ENCODE measurements around the gene PLXND1.
"Not testable (repeated sequence)": the region's sequence is repeated elsewhere in the genome, so short reads cannot be mapped to it uniquely, and the experiment has no call there.

The PLXND1 gene

DNA sequence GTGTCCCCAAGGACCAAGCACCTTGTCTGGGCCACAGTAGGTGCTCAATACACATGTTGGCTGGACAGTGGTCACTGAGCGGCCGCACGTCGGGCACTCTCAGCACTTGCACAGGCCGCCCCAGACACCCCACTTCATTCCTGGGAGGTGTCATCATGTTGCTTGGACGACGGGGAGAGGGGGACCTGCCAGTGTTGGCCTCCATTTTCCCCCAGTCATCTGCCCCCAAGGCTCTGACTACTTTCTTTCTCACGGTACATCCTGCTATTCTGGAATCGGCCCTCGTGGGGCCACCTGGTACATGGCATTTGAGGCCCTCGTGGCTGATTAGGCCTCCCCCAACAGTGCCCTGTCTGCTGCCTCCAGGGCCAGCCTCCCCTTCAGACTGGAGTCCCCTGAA lies 79.2 kb downstream of the PLXND1 start:
- DNase-seq (ENCODE audit: low read depth in 2 of 2) = no peak

GRCh38 chr3:129526121-129526900 lies 80.2 kb downstream of the PLXND1 start:
- DNase-seq (ENCODE audit: low read depth in 2 of 2) = no peak

DNA sequence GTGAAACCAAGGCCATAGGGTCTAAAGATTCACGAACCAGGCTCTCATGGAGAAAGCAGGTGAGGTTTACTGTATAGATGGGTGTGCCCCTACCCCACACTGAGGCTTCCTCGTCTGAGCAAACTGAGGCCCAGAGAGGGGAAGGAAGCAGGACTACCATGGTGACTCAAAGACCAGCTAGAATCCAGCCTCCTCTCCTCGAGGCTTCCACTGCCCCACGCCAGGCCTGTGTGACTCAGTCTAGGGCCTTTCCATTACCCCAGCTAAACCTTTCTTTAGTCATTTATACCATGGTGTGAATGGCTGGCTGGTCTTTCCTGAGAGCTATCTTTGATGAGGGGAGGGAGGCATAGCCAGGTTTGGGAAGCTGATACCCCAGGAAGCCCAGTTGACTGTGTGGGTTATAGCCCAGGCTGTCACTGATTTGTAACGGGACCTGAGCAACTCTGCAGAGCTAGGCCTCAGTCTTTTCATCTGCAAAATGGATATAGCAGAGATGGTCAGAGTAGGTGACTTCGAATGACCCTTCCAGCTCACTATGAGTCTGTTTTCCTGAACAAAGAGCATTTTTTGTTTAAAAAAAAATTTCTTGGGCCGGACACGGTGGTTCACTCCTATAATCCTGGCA lies 81.0 kb downstream of the PLXND1 start:
- DNase-seq (ENCODE audit: low read depth in 2 of 2) = no peak

GRCh38 chr3:129524081-129524480 lies 82.4 kb downstream of the PLXND1 start:
- DNase-seq (ENCODE audit: low read depth in 2 of 2) = no peak

DNA sequence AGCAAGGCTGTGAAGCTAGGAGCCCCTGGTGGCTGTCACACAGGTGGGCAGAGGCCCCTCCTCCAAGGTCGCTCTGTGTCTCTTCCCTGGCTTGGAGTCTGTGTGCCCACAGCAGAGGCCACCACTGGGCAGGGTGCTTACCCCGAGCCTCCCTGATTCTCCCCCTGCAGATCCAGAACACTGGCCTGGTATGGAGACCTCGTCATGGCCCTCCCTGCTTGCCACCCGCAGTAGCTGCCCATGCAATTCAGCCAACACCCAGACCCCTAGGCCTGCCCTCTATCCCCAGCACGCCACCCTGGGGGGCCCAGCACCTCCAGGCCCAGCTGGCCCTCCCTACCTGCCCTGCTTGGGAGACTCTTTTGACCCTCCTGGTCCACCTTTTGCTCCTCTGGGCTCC lies 83.5 kb downstream of the PLXND1 start:
- DNase-seq (ENCODE audit: low read depth in 2 of 2) = no peak

DNA sequence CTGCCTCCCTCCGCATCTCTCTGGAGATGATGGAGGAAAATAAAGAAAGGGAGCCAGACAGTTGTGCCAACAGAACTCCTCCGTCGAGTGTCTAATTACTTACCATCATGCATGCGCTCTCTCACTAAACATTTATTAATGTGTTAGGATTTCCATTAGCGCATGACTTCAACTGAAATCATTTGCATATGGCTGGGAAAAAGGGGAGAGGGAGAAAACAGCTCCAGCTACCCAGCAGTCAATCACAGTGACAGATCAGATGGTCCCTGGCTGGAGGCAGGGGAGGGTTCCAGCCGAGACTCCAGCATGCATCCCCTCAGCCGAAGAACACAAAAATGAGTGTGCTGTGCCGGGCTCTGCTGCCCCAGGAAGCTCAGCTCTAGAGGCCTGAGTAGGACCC lies 84.9 kb downstream of the PLXND1 start:
- DNase-seq (ENCODE audit: low read depth in 2 of 2) = no peak

DNA sequence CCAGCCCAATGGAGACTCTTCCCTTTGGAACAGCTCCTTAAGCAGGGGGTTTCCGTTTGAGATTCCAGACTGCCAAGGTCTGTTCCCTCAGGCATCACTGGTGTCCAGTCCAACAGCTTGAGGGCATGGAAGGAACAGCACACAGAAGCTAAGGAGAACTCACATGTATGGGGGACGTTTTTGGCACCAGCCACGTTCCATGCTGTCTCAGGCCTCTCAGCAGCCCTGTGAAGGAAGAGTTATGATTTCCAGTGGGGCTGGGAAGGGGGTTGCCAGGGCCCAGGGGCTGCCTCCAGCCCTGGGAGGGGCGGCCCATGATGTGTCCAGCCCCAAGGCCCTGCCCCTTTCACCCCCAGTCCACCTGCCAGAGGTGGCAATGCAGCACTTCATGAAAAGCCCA lies 85.5 kb downstream of the PLXND1 start:
- no peak for DNase-seq (ENCODE audit: low read depth in 2 of 2)

DNA sequence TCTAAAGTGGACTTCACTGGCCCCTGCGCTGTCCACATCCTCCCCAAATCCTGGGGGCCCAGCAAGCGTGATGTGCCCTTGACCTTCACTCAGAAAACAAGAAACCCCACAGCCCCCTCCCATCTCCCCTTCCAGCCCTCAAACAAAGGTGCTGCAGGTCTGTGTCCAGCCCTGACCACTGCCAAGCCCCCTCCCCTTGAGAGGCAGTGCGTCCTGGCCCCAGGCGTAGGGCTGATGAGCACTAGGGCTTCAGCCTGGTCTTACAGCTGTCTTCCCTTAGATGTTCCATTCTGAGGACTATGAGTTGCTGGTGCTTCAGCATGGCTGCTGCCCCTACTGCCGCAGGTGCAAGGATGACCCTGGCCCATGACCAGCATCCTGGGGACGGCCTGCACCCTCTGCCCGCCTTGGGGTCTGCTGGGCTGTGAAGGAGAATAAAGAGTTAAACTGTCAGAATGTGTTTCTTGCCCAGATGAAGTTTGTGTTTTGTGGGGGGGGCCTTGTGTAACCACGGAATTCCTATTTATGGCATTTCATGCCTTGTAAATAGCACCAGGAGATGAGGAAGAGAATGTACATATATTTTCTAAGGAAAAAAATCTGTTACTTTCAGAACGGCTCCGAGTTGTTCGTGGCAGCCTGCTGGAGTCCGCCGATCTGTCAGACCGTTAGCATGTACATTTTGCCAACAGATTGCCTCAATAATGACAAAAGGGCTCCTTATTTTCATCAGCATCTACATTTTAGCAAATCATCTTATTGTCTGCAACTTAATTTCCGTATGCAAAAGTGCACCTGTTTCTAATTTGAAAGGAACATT lies 86.4 kb downstream of the PLXND1 start:
- DNase-seq (ENCODE audit: low read depth in 2 of 2) = no peak

GRCh38 chr3:129519449-129519848 lies 87.0 kb downstream of the PLXND1 start:
- no peak for DNase-seq (ENCODE audit: low read depth in 2 of 2)

- DNase-seq (ENCODE audit: low read depth in 2 of 2) = no peak
Observed at GRCh38 chr3:129518581-129518980, 87.9 kb downstream of the PLXND1 start.

DNA sequence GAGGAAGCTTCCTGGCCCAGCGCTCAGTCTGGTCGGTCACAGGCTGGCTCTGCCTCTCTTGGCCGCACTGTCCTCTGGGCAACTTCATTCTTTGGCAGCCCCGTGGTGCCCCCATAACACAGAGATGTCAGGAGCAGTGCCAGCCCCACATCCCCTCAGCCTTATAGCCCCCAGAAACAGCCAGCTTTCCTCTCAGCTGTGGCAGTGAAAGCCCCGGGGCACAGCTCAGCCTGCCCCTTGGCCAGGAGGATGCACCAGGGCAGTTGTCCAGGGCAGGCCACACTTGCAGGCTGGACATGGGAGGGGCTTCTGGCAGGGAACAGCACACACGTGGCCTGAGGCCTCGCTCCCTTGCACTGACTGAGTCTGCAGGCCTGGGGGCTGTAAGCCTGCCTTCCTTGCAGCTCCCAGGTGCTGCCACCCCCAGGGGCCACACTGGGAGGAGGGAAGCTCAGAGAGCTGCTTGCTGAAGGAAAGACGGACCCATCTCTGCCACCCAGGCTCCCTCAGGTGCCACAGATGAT lies 88.4 kb downstream of the PLXND1 start:
- DNase-seq (ENCODE audit: low read depth in 2 of 2) = no peak

- no peak for DNase-seq (ENCODE audit: low read depth in 2 of 2)
Observed at GRCh38 chr3:129517516-129517915, 89.0 kb downstream of the PLXND1 start.

DNA sequence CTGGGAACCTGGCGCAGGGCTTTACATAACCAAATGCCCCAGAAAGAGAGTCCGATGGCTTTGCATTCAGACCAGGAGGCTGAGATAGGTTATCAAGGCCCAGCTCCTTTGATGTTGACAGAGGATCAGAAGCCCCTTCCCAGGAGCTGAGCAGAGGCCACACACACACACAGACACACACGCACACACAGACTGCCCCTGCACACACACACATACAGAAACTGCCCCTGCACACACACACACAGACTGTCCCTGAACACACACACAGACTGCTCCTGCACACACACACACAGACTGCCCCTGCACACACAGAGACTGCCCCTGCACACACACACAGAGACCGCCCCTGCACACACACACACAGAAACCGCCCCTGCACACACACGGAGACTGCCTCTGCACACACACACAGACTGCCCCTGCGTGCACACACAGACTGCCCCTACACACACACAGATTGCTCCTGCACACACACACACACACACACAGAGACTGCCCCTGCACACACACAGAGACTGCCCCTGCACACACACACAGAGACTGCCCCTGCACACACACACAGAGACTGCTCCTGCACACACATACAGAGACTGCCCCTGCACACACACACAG lies 90.5 kb downstream of the PLXND1 start:
- DNase-seq (ENCODE audit: low read depth in 2 of 2) = not testable (repeated sequence)

DNA sequence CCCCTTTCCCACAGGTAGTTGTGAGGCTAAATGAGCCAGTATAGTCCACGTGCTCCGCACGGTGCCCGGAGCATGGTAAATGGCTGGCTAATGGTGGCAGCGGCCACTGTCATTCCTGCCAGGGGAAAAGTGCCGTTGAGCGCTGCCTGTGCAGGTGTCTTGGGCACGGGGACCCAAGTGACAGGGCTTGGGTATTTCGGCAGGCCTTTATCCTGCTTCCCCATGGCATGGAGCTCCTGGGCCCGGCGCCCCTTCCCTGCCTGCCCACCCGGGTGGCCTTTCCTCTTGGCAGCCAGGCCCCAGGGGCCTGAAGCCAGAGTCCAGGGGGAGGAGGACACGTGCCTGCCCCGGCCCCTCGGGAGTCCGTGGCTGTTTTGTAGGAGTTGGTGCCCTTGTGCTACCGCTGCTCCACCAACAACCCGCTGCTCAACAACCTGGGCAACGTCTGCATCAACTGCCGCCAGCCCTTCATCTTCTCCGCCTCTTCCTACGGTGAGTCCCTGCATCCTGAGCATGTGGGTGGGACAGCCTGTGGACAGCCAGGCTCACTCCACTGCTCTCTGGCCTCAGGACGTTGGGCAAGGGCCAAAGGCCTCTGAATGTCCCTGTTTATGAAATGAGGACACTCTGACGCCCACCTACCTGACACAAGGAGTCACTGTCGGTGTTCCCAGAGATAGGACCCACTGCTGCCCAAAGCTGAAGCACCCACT lies 91.2 kb downstream of the PLXND1 start:
- DNase-seq (ENCODE audit: low read depth in 2 of 2) = not testable (repeated sequence)

DNA sequence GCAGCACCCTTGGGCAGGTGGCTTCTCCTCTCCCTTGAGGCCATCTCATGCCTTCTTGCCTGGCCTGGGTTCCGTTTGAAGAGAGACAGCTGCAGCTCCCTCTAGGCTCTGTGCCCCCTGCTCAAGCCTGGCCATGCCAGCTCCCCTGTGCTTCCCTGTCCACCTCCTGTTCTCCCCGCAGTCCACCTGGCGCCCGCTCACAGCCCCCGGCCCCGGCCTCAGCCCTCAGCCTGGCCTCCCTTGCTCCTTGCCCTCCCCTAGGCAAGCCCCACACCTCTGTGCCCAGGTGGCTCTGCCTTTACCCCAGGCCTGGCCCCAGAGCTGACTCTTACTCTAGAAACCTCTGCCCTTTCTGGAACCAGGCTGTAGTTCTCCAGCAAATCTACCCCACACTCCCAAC lies 91.9 kb downstream of the PLXND1 start:
- DNase-seq (ENCODE audit: low read depth in 2 of 2) = no peak

GRCh38 chr3:129514110-129514509 lies 92.4 kb downstream of the PLXND1 start:
- DNase-seq (ENCODE audit: low read depth in 2 of 2) = no peak

DNA sequence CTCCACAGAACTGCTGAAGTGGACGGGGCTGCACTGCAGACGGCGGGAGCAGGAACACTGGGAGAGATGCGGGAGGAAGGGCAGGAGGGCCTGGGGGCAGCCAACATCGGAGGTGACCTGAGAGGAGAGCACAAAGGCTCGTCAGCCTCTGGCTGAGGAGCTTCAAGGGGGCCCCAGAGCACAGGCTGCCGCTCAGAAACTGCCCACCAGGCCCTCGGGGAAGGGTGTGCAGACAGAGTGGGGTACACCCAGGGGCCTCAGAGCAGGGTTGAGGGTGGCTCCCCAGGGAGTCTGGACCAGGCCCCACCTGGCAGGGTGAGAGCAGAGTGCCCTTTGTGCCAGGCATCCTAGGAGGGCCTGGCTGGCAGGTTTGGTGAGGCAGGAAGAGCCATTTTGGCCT lies 92.8 kb downstream of the PLXND1 start:
- no peak for DNase-seq (ENCODE audit: low read depth in 2 of 2)

DNA sequence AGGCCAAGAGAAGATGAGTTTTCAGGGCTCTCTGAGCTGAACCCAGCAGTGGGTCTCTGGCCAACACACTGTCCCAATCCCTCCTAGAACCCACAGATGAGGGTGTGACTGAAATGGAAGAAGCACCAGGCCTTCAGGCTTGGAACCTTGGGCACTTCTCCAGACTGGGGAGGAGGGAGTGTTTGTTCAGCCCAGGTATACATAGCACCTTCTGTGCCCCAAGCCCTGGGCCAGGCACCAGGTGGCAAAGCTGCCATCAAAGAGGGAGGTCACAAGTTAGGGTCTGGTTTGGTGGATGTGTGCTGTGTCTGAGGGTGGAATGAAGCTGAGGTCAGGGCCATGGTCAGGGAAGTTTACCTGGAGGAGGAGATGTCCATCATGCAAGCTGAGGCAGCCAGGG lies 93.9 kb downstream of the PLXND1 start:
- DNase-seq (ENCODE audit: low read depth in 2 of 2) = no peak

DNA sequence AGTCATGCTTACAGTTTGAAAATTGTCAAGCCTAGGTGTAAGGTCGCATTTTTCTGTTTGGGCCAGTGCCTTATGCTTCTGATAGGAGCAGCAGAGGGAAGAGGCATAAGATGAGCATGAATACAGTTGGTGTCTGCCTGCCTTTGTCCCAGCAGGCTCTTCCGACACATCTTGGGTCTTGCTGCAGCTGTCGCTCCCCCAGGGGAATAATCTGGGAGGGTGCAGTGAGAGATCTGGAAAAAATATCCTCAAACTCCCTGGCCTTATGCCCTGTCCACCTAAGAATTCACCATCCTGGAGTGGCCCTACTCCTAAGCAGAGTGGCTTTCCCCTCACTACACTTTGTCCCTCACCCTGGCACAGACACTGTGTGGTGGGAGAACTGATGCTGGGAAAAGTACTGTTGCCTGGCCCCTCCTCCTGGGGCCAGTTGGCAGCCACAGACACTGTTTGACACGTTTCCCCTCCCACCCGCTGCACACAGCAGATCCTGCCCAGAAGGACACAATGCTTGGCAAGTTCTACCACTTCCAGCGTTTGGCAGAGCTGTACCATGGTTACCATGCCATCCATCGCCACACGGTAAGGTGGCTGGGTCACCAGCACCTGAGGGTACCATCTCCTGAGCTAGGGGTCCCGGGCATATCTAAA lies 99.2 kb downstream of the PLXND1 start:
- no peak for DNase-seq (ENCODE audit: low read depth in 2 of 2)

- no peak for DNase-seq (ENCODE audit: low read depth in 2 of 2)
Observed at GRCh38 chr3:129506231-129506742, 100.2 kb downstream of the PLXND1 start.

GRCh38 chr3:129505341-129505740 lies 101.1 kb downstream of the PLXND1 start:
- DNase-seq (ENCODE audit: low read depth in 2 of 2) = no peak
